ENCODE data around the gene XRN2. TPM values are rescaled to one million over a fixed set of nuclear protein-coding genes. Genes with fewer than 3 reads are reported as not detected.

XRN2 gene
- total RNA-seq, 4 donors from 2014 or later = 27.3 to 71.0 (median 29.9) TPM

DNA sequence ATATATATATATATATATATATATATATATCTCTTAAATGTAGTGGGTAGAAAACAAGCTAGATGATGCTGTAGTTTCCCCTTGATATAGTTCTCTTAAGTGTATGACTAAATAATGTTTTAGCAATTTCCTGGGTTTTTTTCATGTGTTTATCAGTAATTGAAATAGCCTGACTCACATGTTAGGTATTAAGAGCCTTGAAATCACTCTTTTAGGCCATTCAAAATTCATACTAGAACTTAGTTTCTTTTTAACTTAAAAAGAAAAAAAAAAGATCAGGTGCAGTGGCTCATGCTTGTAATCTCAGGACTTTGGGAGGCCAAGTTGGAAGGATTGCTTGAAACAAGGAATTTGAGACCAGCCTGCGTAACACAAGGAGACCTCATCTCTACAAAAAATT is 50.1 kb downstream of the XRN2 start:
- Histone ChIP-seq H3K36me3 (peaks cover 0 to 41% (median 0%) of the 10 kb centered on the region in 3 donors), H3K27me3 (no peaks in the 10 kb centered on the region), H3K4me1 (no peaks in the 10 kb centered on the region), H3K9me3 (no peaks in the 10 kb centered on the region), H3K27ac (no peak overlapping the region), H3K4me3 (no peak overlapping the region)
- no peak for TF ChIP-seq POLR2A (IDR thresholded peaks at IDR 0.05)
- TF ChIP-seq, protein P1, sequence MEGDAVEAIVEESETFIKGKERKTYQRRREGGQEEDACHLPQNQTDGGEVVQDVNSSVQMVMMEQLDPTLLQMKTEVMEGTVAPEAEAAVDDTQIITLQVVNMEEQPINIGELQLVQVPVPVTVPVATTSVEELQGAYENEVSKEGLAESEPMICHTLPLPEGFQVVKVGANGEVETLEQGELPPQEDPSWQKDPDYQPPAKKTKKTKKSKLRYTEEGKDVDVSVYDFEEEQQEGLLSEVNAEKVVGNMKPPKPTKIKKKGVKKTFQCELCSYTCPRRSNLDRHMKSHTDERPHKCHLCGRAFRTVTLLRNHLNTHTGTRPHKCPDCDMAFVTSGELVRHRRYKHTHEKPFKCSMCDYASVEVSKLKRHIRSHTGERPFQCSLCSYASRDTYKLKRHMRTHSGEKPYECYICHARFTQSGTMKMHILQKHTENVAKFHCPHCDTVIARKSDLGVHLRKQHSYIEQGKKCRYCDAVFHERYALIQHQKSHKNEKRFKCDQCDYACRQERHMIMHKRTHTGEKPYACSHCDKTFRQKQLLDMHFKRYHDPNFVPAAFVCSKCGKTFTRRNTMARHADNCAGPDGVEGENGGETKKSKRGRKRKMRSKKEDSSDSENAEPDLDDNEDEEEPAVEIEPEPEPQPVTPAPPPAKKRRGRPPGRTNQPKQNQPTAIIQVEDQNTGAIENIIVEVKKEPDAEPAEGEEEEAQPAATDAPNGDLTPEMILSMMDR (IDR thresholded peaks at IDR 0.05) = no peak
- no peak for DNase-seq

DNA sequence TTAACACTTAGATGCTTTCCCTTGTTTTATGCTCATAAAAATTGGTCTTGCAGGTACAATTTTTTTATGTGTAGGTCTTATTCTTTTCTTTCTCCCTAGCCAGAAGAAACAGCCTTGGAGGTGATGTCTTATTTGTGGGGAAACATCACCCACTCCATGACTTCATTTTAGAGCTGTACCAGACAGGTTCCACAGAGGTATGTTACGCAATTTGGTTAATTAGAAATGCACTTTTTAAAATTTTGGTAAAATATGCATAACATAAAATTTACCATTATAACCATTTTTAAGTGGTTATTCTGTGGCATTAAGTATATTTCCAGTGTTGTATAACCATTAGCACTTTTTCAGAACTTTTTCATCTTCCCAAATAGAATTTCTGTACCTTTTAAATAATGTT is 52.9 kb downstream of the XRN2 start:
- DNase-seq = no peak
- peaks cover 0 to 42% (median 0%) of the 10 kb centered on the region in 3 donors for H3K36me3 ChIP-seq
- no peak overlapping the region for H3K27ac ChIP-seq
- no peaks in the 10 kb centered on the region for H3K9me3 ChIP-seq
- H3K27me3 ChIP-seq = no peaks in the 10 kb centered on the region
- no peak overlapping the region for H3K4me3 ChIP-seq
- TF ChIP-seq, protein P1 (IDR thresholded peaks at IDR 0.05) = no peak
- no peak for TF ChIP-seq POLR2A (IDR thresholded peaks at IDR 0.05)
- H3K4me1 ChIP-seq = no peaks in the 10 kb centered on the region

DNA sequence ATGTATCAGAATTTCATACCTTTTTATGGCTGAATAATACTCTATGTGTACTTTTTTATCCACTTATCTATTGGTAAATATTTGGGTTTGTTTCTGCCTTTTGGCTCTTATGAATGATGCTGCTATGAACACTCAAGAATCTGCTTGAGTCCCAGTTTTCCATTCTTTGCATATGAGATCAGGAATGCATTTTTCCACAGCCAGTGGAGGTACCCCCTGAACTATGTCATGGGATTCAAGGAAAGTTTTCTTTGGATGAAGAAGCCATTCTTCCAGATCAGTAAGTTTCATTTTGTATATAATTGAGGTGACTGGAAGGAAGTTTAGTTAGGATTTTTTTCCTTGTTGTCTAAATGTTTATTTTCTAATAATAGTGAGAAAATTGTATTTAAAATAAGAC is 53.3 kb downstream of the XRN2 start:
- H3K36me3 ChIP-seq = peaks cover 0 to 42% (median 0%) of the 10 kb centered on the region in 3 donors
- DNase-seq = no peak
- TF ChIP-seq, protein P1 (IDR thresholded peaks at IDR 0.05) = no peak
- TF ChIP-seq POLR2A (IDR thresholded peaks at IDR 0.05) = no peak
- peaks cover 0 to 3% (median 0%) of the 10 kb centered on the region in 4 donors for H3K4me1 ChIP-seq
- H3K27me3 ChIP-seq = no peaks in the 10 kb centered on the region
- H3K4me3 ChIP-seq = no peak overlapping the region
- H3K9me3 ChIP-seq = no peaks in the 10 kb centered on the region
- no peak overlapping the region for H3K27ac ChIP-seq

DNA sequence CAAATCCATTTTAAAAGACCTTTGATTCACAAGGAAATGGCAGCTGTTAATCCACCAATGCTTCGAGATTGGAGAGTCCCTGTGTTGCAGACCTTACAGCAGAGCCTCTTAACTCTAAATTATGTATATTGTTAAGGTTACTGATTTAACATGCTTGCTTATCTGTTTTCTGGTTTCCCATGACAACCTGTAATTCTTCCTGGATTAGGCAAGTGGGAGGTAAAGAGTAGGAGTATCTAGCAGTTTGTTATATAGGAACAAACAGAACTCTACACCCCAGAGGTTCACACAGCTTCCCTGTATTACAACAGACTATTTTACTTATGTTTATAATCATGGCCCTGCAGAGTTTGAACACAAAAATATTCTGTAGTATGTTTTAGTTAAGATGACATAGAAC is 54.7 kb downstream of the XRN2 start:
- H3K36me3 ChIP-seq = peaks cover 0 to 51% (median 0%) of the 10 kb centered on the region in 3 donors
- H3K4me3 ChIP-seq = no peak overlapping the region
- no peak for DNase-seq
- no peak for TF ChIP-seq POLR2A (IDR thresholded peaks at IDR 0.05)
- TF ChIP-seq, protein P1 (IDR thresholded peaks at IDR 0.05) = no peak
- H3K9me3 ChIP-seq = no peaks in the 10 kb centered on the region
- no peak overlapping the region for H3K27ac ChIP-seq
- peaks cover 0 to 3% (median 0%) of the 10 kb centered on the region in 4 donors for H3K4me1 ChIP-seq
- H3K27me3 ChIP-seq = no peaks in the 10 kb centered on the region

DNA sequence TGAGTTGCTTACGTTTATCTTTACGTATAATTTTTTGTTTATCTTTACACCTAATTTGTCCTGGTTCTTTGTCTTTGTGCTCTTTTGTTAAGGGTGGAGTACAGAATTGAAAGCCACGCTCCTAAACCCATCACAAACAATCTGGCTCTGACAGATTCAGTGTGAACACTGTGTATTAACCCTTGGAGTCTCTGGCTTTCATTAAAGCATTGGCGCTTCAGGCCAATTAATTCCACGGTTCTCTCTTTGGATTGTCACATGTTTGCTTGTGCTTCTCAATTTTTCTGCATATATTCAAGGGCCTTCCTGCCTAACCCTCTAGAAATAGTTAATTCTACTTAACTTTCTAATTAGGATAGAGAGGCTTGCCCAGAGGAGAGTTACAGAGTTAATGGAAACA is 55.6 kb downstream of the XRN2 start:
- peaks cover 0 to 3% (median 0%) of the 10 kb centered on the region in 4 donors for H3K4me1 ChIP-seq
- TF ChIP-seq POLR2A (IDR thresholded peaks at IDR 0.05) = no peak
- TF ChIP-seq, protein P1 (IDR thresholded peaks at IDR 0.05) = no peak
- H3K4me3 ChIP-seq = no peak overlapping the region
- H3K27me3 ChIP-seq = no peaks in the 10 kb centered on the region
- H3K9me3 ChIP-seq = no peaks in the 10 kb centered on the region
- no peak for DNase-seq
- no peak overlapping the region for H3K27ac ChIP-seq
- H3K36me3 ChIP-seq = peaks cover 0 to 57% (median 0%) of the 10 kb centered on the region in 3 donors

DNA sequence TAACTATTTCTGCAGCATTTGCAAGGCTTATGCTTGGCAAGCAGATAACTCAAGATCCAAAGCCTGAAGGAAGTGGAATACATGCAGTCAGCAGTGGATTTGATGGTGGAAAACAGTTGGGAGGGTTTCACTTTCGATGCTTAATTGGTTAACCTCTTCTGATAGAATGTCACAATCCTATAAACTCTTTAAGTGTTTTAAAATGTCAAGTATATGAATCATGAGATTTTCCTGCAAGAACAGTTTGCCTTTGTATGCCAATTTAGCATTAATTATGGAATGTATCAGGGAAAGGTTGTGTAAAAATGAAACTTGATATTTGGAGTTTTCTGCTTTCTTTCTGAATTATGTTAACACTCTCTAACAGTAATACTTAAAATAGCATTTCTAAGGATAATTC is 57.6 kb downstream of the XRN2 start:
- H3K4me1 ChIP-seq = peaks cover 0 to 3% (median 0%) of the 10 kb centered on the region in 4 donors
- H3K27ac ChIP-seq = no peak overlapping the region
- no peak overlapping the region for H3K4me3 ChIP-seq
- H3K9me3 ChIP-seq = no peaks in the 10 kb centered on the region
- no peaks in the 10 kb centered on the region for H3K27me3 ChIP-seq
- H3K36me3 ChIP-seq = peaks cover 0 to 54% (median 0%) of the 10 kb centered on the region in 3 donors
- no peak for DNase-seq
- TF ChIP-seq, protein P1 (IDR thresholded peaks at IDR 0.05) = no peak
- no peak for TF ChIP-seq POLR2A (IDR thresholded peaks at IDR 0.05)

Measured in Peyer's patch (tissue), 4 donors.